ACHN (cell line): ENCODE results near the gene TRIM9.

ENCODE experiments used
- DNase-seq: peaks from one replicate; pipeline ENCODE4 v3.0.0-alpha.2; 2015
- in situ Hi-C: cut with HindIII; loops from 2 replicates; pipeline ENCODE4 v1.10.0; 2017; ENCODE audit warnings: low sequenced_read_pairs, low pct_ligation_motif_present, low pct_unique_long_range_greater_than_20kb

TRIM9 gene

DNA sequence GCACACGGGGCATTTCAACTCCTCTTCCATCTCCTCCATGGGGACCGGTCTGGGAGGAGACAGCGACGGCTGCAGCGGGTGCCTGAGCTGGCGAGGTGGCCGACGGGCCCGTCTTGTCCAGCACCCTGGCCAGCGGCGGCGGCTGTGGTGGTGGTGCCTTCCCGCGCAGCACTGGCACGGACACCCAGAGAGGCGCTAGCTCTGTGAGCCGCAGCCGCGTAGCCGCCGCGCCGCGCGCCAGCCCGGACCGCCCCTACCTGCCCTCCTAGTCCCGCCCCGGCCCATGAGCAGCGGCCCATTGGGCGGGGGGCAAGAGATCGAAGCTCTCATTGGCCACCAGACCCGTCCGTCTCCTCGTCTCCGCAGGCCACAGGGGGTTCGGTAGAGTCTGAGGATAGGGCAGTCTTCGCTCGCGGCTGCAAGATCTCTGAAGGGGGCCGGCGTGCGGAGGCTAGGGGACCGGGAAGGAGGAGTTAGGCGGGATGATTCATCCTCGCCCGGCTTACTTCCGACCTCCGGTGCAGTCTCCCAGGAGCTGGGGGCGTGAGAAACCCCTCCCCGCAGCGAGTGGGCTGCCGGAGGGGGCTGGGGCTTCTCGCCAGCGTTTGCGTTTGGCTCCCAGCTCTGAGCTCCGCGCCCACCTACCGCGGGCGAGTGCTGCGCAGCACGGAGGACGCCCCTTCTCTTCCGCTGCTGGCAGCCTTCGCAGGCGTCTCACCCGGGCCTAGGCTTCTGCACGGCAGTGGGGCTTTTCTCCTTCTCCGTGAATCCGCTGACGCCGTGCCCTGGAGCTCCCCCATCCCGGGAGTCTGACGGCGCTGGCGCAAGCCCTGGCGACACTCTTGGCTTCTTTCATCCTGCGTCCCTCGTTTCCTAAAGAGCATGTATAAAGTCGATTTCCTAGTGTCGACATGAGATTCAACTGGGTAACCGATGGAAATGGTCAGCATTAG lies at the start of gene TRIM9:
Gene TRIM9, minus strand, starts transcription at position 205 of the 953 bp plus-strand sequence. Its CDS starts 166 bp downstream, at position 39.
- in situ Hi-C loops: no loop called here
- DNase-seq: peak; percentile 98

GRCh38 chr14:51140856-51141255 lies 46.0 kb upstream of the TRIM9 start:
- in situ Hi-C loops: no loop called here
- no peak for DNase-seq

- no peak for DNase-seq
- in situ Hi-C loops: no loop called here
These were observed 45.4 kb upstream of the TRIM9 start for GRCh38 chr14:51140338-51140737.

DNA sequence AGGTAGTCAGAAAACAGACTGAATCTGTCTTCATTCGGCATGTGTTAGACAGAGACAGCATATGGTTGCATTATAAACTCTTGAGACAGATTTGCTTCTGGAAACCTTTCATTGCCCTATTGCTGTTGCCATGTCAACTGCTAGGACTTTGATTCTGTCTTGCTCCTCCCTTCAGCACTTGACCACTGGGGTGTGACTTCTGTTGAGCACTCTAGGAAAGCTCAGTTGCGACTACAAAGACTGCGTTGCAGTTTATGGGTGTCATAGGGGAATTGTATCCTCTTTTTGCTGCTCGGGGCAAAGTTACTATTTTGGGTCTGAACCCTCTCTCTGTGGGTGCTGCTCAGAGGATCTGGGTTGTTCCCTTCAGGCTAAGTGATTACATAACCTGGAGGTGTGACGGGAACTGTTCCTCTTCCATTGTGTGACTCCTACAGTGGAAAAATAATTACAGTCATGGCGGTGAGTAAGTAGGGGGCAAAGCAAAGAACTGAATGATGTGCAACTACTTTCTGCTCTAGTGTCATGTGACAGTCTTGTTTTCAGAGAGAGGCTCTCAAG lies 44.3 kb upstream of the TRIM9 start:
- in situ Hi-C loops: no loop called here
- DNase-seq: no peak

DNA sequence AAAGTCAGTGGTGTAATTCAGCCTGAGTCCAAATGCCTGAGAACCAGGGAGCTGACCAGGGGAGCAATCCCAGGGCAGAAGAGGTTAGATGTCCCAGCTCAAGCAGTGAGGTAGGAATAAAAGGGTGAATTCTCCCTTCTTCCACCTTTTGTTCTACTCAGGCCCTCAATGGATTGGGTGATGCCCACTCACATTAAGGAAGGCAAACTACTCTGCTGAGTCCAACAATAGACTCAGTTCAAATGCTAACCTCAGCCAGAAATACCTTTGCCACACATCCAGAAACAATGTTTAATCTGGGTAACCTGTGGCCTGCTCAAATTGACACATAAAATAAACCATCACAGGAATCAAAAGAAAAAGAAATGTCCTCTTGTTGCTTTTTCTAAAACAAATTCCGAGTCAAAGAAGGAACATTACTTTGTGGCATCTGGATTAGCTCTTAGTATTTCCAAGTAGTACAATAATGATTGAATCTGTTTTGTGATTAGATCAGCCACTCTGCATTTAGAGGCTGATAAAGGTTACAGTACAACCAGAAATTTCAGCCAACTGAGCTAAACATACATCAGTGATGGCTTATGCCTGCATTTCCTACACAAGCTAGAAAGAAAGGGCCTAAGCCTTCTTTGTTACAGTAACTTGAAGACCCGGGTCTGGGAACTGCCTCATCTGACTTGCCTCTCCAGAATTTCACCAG lies 43.6 kb upstream of the TRIM9 start:
- DNase-seq: no peak
- in situ Hi-C loops: no loop called here

DNA sequence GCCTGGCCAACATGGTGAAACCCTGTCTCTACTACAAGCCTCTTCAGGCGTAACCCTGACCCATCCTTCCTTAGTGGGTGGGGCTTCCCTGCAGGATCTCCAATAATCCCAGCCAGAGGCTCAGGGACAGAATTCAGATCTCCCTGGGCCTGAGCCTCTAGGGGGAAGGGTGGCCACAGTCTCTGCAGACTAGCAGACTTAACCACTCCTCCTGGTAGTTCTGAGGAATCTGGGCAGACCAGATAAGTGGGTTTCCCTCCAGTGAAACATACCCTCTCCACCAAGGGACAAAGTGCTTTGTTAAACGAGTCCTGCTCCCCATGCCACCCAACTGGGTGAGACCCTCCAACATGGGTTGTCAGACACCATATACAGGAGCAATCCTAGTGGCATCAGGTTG lies 36.6 kb upstream of the TRIM9 start:
- DNase-seq: no peak
- in situ Hi-C loops: no loop called here

DNA sequence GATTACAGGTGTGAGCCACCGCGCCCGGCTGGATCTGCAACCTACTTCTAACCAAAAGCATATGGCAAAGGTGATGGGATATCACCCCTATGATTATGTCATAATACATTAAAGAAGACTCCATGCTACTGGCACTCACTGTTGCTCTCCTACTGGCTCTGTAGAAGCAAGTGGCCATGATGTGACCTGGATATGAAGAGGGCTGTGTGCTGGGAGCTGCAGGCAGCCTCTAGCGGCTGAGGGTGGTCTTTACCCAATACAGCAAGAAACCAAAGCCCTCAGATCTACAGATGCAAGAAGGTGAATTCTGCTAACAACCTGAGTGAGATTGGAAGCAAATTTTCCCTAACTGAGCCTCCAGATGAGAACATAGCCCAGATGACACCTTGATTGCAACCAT lies 34.2 kb upstream of the TRIM9 start:
- in situ Hi-C loops: no loop called here
- DNase-seq: no peak

GRCh38 chr14:51124029-51124428 lies 29.1 kb upstream of the TRIM9 start:
- no peak for DNase-seq
- in situ Hi-C loops: no loop called here

GRCh38 chr14:51121096-51121495 lies 26.2 kb upstream of the TRIM9 start:
- in situ Hi-C loops: no loop called here
- no peak for DNase-seq

- no peak for DNase-seq
- in situ Hi-C loops: no loop called here
These were observed 24.6 kb upstream of the TRIM9 start for GRCh38 chr14:51119411-51120051.

DNA sequence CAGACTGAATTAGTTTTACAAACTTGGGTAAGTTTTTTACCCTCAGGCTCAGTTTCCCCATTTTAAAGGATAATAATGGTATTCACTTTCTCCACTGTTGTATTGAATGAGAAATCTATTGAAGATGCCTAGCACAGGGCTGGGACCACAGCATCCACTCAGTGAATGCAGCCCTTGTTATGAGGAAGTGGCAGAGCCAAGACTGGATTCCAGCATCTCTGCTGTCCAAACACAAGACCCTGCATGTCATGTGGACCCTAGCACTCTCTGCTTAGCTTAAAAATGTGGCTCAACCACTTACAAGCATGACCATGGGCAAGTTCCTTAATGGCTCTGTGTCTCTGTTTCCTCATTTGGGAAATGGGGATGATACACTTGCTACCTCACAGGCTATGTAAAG lies 24.1 kb upstream of the TRIM9 start:
- in situ Hi-C loops: no loop called here
- DNase-seq: no peak

DNA sequence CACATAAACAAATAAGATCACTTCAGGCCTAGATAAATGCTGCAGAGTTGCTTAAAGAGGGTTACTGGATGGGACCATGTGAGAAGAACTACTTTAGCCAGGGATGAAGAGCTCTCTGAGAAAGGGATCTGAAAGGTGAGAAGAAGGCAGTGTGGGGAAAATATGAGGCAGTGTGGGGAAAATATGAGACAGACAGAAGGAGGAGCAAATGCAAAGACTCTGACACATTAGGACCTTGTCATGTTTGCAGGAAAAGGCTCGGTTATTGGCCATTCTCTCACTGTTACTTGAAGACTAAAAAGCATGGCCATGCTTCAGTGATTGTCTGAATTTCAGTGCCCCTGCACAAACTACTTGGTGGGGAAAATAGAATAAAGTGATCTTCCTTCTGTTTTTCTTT lies 22.7 kb upstream of the TRIM9 start:
- in situ Hi-C loops: no loop called here

DNA sequence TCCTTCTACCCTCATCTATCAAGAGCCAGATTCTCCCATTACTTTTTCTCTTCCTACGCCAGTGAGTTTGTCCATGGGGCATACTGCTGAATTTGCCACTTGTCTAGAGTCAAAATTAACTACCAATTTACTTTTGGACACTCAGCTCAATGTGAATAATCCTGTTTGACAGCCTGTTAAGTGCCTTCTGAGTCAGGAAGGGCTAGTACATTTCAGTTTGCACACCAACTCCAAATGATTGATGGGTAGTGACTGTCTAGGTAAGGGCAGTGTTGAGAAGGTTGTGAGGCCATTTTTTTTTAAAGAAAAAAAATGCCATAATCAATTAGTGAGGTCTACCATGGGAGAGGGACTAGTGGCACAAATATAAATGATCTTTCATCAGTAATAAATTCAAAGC lies 21.8 kb upstream of the TRIM9 start:
- no peak for DNase-seq

More for the DNA sequence above, 22.7 kb upstream of the TRIM9 start:
- no peak for DNase-seq

GRCh38 chr14:51109651-51110050 lies 14.7 kb upstream of the TRIM9 start:
- in situ Hi-C loops: no loop called here
- DNase-seq: no peak

More for the DNA sequence above, 21.8 kb upstream of the TRIM9 start:
- in situ Hi-C loops: no loop called here

DNA sequence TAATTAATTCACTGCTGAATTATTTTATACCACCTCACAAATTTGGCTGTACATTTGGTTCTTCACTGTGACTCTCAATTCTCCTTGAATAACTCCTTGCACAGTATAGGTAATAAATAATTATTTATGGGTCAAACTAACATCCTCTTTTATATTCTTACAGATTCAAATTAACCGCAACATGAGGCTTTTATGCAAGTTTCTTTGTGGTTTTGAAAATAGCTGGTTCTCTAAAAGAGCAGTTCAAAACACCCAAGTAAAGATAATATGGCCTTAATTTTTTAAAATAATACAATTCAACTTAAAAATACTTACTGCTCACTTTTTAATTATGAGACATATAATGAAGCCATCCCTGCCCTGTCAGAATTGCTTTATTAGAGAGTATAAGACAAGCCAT lies 12.9 kb upstream of the TRIM9 start:
- DNase-seq: no peak

DNA sequence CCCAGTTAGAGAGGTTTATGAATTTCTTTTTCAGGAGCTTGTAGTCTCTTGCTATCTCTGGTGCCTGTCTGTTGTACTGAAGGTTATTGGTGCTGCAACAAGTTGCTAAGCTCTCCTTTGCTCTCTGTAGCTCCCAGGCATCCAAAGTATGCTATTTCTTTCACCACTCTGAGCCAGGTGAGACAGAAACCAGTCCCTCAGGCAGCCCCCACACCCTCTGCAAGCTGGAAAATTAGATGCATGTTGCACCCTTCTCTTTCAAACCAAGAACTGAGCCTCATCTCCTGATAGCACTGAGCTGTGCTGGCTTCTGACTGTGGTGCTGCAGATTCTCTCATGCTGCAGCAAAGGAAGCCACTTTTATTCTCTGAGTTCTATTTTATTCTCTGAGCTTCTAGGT lies 9.6 kb upstream of the TRIM9 start:
- in situ Hi-C loops: no loop called here
- no peak for DNase-seq

More for the DNA sequence above, 12.9 kb upstream of the TRIM9 start:
- in situ Hi-C loops: no loop called here

GRCh38 chr14:51097287-51097686 lies 2.4 kb upstream of the TRIM9 start:
- DNase-seq: no peak
- in situ Hi-C loops: no loop called here

DNA sequence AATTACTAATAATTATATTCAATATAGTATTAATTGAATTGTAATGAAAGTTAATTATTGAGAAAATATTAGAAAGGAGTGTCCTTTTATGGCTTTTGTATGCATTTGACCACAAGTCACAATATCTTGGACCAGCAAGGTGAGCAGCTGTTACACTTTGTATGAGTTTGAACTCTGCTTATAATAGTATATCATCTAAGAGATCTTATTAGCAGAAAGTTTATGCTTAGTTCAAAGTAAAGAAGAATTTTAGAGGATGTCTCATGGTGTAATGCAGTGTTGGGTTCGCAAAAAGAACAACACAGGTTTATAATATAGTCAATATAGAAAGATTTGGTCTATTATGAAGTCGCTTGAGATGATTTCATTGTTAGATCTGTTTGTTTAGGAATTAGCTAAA lies 2.0 kb upstream of the TRIM9 start:
- in situ Hi-C loops: no loop called here
- no peak for DNase-seq
